B cell (primary cell): ENCODE measurements around the gene TRNAU1AP. TPM values are rescaled to one million over a fixed set of nuclear protein-coding genes. Genes with fewer than 3 reads are reported as not detected.
"Not testable (repeated sequence)": the region's sequence is repeated elsewhere in the genome, so short reads cannot be mapped to it uniquely, and the experiment has no call there.

ENCODE experiments used
- ATAC-seq: fragments of 200-7000 bp; cut with Tn5 transposase; one replicate; pipeline ENCODE4 v1.10.0; 2021; ENCODE audit warnings: low read depth, mild to moderate bottlenecking, moderate number of reproducible peaks, moderate library complexity
- CTCF ChIA-PET: fragments of 350-600 bp; sonication (Branson Sonifier 250); formaldehyde crosslinking; loops from one replicate; lab custom pipeline; 2021; ENCODE audit warnings: antibody characterized with exemption, inconsistent platforms; lab: Charles Lee
- POLR2A ChIA-PET: fragments of 350-600 bp; sonication (Branson Sonifier 250); formaldehyde crosslinking; loops from one replicate; lab custom pipeline; 2021; ENCODE audit warnings: antibody characterized with exemption; lab: Charles Lee
- DNase-seq: peaks from one replicate; pipeline ENCODE4 v3.0.0; 2013
- H2AFZ ChIP-seq: 2 replicates; pipeline ENCODE4 v1.6.1; 2012; ENCODE audit warnings: mild to moderate bottlenecking, low read depth, low read length; ENCODE audit not compliant: insufficient read depth, poor library complexity, severe bottlenecking
- H3K27ac ChIP-seq, 2 donors: 1 replicate in 1 of 2; 2 replicates in 1 of 2; pipeline ENCODE4 v1.5.1; 2012 to 2013; ENCODE audit warnings: low read length in 2 of 2, mild to moderate bottlenecking in 2 of 2, moderate library complexity in 1 of 2
- H3K27me3 ChIP-seq, 4 experiments: fragments of 200-600 bp in 1 of 4; sonication (generic) in 1 of 4; replicated peaks in 1 of 4; 1 replicate in 2 of 4; 2 replicates in 2 of 4; pipeline versions ENCODE4 v1.6.1 to v1.7.0; 2013 to 2016; ENCODE audit warnings: low read length in 3 of 4, mild to moderate bottlenecking in 2 of 4, mixed read lengths in 1 of 4, moderate library complexity in 1 of 4; ENCODE audit not compliant: insufficient read depth in 4 of 4, control insufficient read depth in 3 of 4; ENCODE audit errors: control extremely low read depth in 1 of 4
- H3K36me3 ChIP-seq, 2 experiments: replicated peaks in 1 of 2; 1 replicate in 1 of 2; 2 replicates in 1 of 2; pipeline versions ENCODE4 v1.6.1 to v1.7.1; 2013; ENCODE audit warnings: low read length in 1 of 2; ENCODE audit not compliant: insufficient read depth in 2 of 2, control insufficient read depth in 1 of 2; ENCODE audit errors: control extremely low read depth in 1 of 2, extremely low read depth in 1 of 2
- H3K4me1 ChIP-seq, 2 donors: fragments of 200-600 bp in 1 of 2; sonication (generic) in 1 of 2; 1 replicate in 1 of 2; 2 replicates in 1 of 2; pipeline versions ENCODE4 v1.5.1 to v1.6.1; 2013 to 2017; ENCODE audit warnings: low read length in 2 of 2; ENCODE audit not compliant: control insufficient read depth in 2 of 2, insufficient read depth in 2 of 2
- H3K4me2 ChIP-seq: replicated peaks from 2 replicates; pipeline ENCODE3; 2012; ENCODE audit warnings: mild to moderate bottlenecking, low read depth, low read length; ENCODE audit not compliant: poor library complexity, severe bottlenecking
- H3K4me3 ChIP-seq, 5 experiments: fragments of 200-600 bp in 1 of 5; sonication (generic) in 1 of 5; 1 replicate in 3 of 5; 2 replicates in 2 of 5; pipeline versions ENCODE4 v1.5.1 to v1.7.0; 2011 to 2016; ENCODE audit warnings: low read length in 4 of 5, mild to moderate bottlenecking in 4 of 5, low read depth in 2 of 5, control low read depth in 1 of 5, moderate library complexity in 1 of 5; ENCODE audit not compliant: insufficient read depth in 1 of 5; ENCODE audit errors: control extremely low read depth in 1 of 5, extremely low read depth in 1 of 5
- H3K79me2 ChIP-seq: fragments of 200-600 bp; sonication (generic); one replicate; pipeline ENCODE4 v1.6.0; 2016; ENCODE audit warnings: low read length; ENCODE audit not compliant: control insufficient read depth, insufficient read depth
- H3K9ac ChIP-seq: fragments of 200-600 bp; sonication (generic); 2 replicates; pipeline ENCODE4 v1.6.1; 2017; ENCODE audit warnings: mild to moderate bottlenecking, low read length, moderate library complexity
- H3K9me3 ChIP-seq, 3 donors: one replicate each; pipeline versions ENCODE4 v1.6.1 to v1.7.1; 2013; ENCODE audit warnings: low read length in 2 of 3; ENCODE audit not compliant: control insufficient read depth in 2 of 3, insufficient read depth in 1 of 3; ENCODE audit errors: control extremely low read depth in 1 of 3
- H4K20me1 ChIP-seq: 2 replicates; pipeline ENCODE4 v1.6.0; 2012; ENCODE audit warnings: mild to moderate bottlenecking, low read length; ENCODE audit not compliant: insufficient read depth, control insufficient read depth, poor library complexity, severe bottlenecking
- H3K27ac Mint-ChIP-seq: one replicate; pipeline ENCODE4 v1.8.0; 2021; ENCODE audit warnings: mixed read lengths
- H3K27me3 Mint-ChIP-seq: one replicate; pipeline ENCODE4 v1.8.0; 2021; ENCODE audit warnings: mixed read lengths
- H3K4me1 Mint-ChIP-seq: one replicate; pipeline ENCODE4 v1.8.0; 2021; ENCODE audit warnings: mixed read lengths
- H3K4me3 Mint-ChIP-seq: one replicate; pipeline ENCODE4 v1.8.0; 2021; ENCODE audit warnings: mixed read lengths
- H3K9me3 Mint-ChIP-seq: one replicate; pipeline ENCODE4 v1.8.0; 2022; ENCODE audit warnings: mixed read lengths; ENCODE audit not compliant: insufficient read depth
- EZH2 ChIP-seq: IDR thresholded peaks from 2 replicates; pipeline ENCODE4 v1.6.1; 2012; ENCODE audit warnings: borderline replicate concordance, low read depth, mild to moderate bottlenecking, moderate library complexity, low read length; ENCODE audit not compliant: insufficient read depth, poor library complexity, severe bottlenecking
- WGBS: methylation state at CpG from one replicate; pipeline ENCODE4 v1.1.5; 2013; ENCODE audit warnings: missing lambda C conversion rate; ENCODE audit not compliant: insufficient coverage; 5-methylcytosine and 5-hydroxymethylcytosine counted together
- intact Hi-C: fragments of 100-400 bp; cut with micrococcal nuclease; formaldehyde crosslinking; loops from one replicate; pipeline ENCODE4 v1.10.0; 2022
- polyA plus RNA-seq: library from polyadenylated mRNA; depleted of rRNA; stranded (reverse); fragments of >200 nt; gene quantifications from 2 replicates; pipeline ENCODE4 v1.2.3, GENCODE V29; 2012
- total RNA-seq, 2 donors: library from RNA; stranded (reverse); fragments of 120-200 nt in 1 of 2; gene quantifications; 1 replicate in 1 of 2; 2 replicates in 1 of 2; pipeline versions ENCODE4 v1.2.3 to v1.2.4, GENCODE V29; 2013 to 2022
- TF ChIP-seq, protein P1 (sequence below): fragments of 200-600 bp; IDR thresholded peaks from one replicate; pipeline ENCODE4 v1.8.0; 2022; ENCODE audit warnings: antibody characterized with exemption, mild to moderate bottlenecking

TRNAU1AP gene
- total and polyA plus RNA-seq, 2 donors (not counting 1 experiment from before 2014, with no cell fraction given) = 39.8 to 45.2 TPM

GRCh38 chr1:28512058-28512611 is 40.8 kb upstream of the TRNAU1AP start:
- intact Hi-C loops = no loop called here
- ATAC-seq (no peak), DNase-seq (no peak)
- TF ChIP-seq, protein P1, sequence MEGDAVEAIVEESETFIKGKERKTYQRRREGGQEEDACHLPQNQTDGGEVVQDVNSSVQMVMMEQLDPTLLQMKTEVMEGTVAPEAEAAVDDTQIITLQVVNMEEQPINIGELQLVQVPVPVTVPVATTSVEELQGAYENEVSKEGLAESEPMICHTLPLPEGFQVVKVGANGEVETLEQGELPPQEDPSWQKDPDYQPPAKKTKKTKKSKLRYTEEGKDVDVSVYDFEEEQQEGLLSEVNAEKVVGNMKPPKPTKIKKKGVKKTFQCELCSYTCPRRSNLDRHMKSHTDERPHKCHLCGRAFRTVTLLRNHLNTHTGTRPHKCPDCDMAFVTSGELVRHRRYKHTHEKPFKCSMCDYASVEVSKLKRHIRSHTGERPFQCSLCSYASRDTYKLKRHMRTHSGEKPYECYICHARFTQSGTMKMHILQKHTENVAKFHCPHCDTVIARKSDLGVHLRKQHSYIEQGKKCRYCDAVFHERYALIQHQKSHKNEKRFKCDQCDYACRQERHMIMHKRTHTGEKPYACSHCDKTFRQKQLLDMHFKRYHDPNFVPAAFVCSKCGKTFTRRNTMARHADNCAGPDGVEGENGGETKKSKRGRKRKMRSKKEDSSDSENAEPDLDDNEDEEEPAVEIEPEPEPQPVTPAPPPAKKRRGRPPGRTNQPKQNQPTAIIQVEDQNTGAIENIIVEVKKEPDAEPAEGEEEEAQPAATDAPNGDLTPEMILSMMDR = no peak
- TF ChIP-seq EZH2 = no peak
- Mint-ChIP-seq H3K4me1 (peaks cover 56% of the 10 kb centered on the region), H3K27me3 (no peaks in the 10 kb centered on the region), H3K9me3 (no peaks in the 10 kb centered on the region), H3K4me3 (peak overlapping the region; percentile 58), H3K27ac (peak overlapping the region; percentile 81)
- 90% methylated on average over 2 of the region's 7 CpGs for WGBS
- Histone ChIP-seq H3K4me3 (no peak overlapping the region), H4K20me1 (peaks cover 64% of the 10 kb centered on the region), H3K36me3 (peaks cover 21 to 63% of the 10 kb centered on the region in 2 experiments), H3K27me3 (no peaks in the 10 kb centered on the region), H3K79me2 (peaks cover 40% of the 10 kb centered on the region), H3K4me2 (peak overlapping the region; percentile 38), H3K27ac (peak overlapping the region in 1 of 2 donors; percentile 45), H3K9ac (no peak overlapping the region), H3K9me3 (no peaks in the 10 kb centered on the region), H3K4me1 (peaks cover 44 to 49% of the 10 kb centered on the region in 2 donors), H2AFZ (no peak overlapping the region)
- ChIA-PET CTCF (interaction anchor here (0.6 kb wide), 1 partner anchor 602 kb away, joined by 6 read pairs; no protein-coding TSS in a partner anchor), POLR2A (interaction anchor here (0.6 to 1.1 kb wide), 2 partner anchors 39 to 69 kb away, joined by 3 to 11 read pairs; no protein-coding TSS in a partner anchor)

- peaks cover 17 to 44% of the 10 kb centered on the region in 2 experiments for H3K36me3 ChIP-seq
- CTCF ChIA-PET = interaction anchor here (1.1 to 4.3 kb wide), 2 partner anchors 88 to 363 kb away, joined by 5 to 49 read pairs; no protein-coding TSS in a partner anchor
- H3K4me2 ChIP-seq, H3K27me3 Mint-ChIP-seq, H3K9me3 Mint-ChIP-seq, ATAC-seq, H3K27ac ChIP-seq, H3K9me3 ChIP-seq, H3K27me3 ChIP-seq, DNase-seq, H2AFZ ChIP-seq, intact Hi-C loops, H3K9ac ChIP-seq, H3K4me3 Mint-ChIP-seq, H3K4me3 ChIP-seq: not testable (repeated sequence)
- POLR2A ChIA-PET = interaction anchor here (0.7 kb wide), 1 partner anchor 187 kb away, joined by 5 read pairs; no protein-coding TSS in a partner anchor
- peaks cover 27% of the 10 kb centered on the region for H3K79me2 ChIP-seq
- peaks cover 40% of the 10 kb centered on the region for H4K20me1 ChIP-seq
- WGBS = 96% methylated on average over 5 of the region's 13 CpGs
- peak overlapping the region; percentile 20 for H3K27ac Mint-ChIP-seq
- H3K4me1 ChIP-seq = peaks cover 31 to 41% of the 10 kb centered on the region in 2 donors
- H3K4me1 Mint-ChIP-seq = peaks cover 51% of the 10 kb centered on the region
Measured at GRCh38 chr1:28514445-28514933, 38.4 kb upstream of the TRNAU1AP start.
